ENCODE measurements around the gene HELZ. TPM values are rescaled to one million over a fixed set of nuclear protein-coding genes. Genes with fewer than 3 reads are reported as not detected.
"Not testable (repeated sequence)": the region's sequence is repeated elsewhere in the genome, so short reads cannot be mapped to it uniquely, and the experiment has no call there.

Gene HELZ
- total and polyA plus RNA-seq, 5 donors, result 5.6 to 43.9 (median 37.2) TPM

GRCh38 chr17:67157732-67158639, 87.0 kb downstream of the HELZ start:
- no peak overlapping the region for H3K4me3 ChIP-seq (ENCODE audit: low read length)
- no peaks in the 10 kb centered on the region for H3K27me3 ChIP-seq (ENCODE audit: control insufficient read depth, insufficient read depth)
- H3K27ac ChIP-seq (ENCODE audit: low read length), result no peak overlapping the region
- ATAC-seq (peak; percentile 48 to 66), DNase-seq (no peak)
- H3K4me1 ChIP-seq (ENCODE audit: control insufficient read depth, insufficient read depth, low read length), result no peaks in the 10 kb centered on the region
- no peaks in the 10 kb centered on the region for H3K9me3 ChIP-seq (ENCODE audit: control insufficient read depth, low read length)
- intact Hi-C loops (cut with DNase I), result no loop called here

GRCh38 chr17:67156269-67157199, 88.5 kb downstream of the HELZ start:
- Histone ChIP-seq H3K4me3 (ENCODE audit: low read length) (no peak overlapping the region), H3K27ac (ENCODE audit: low read length) (no peak overlapping the region), H3K9me3 (ENCODE audit: control insufficient read depth, low read length) (no peaks in the 10 kb centered on the region), H3K27me3 (ENCODE audit: control insufficient read depth, insufficient read depth) (no peaks in the 10 kb centered on the region), H3K4me1 (ENCODE audit: control insufficient read depth, insufficient read depth, low read length) (no peaks in the 10 kb centered on the region)
- intact Hi-C loops (cut with DNase I), result no loop called here
- ATAC-seq, result no peak
- WGBS, result 88% methylated on average over 9 of the region's 9 CpGs
- DNase-seq, result no peak

- WGBS, result 89% methylated on average over 2 of the region's 2 CpGs
- Histone ChIP-seq H3K27ac (ENCODE audit: low read length) (no peak overlapping the region), H3K9me3 (ENCODE audit: control insufficient read depth, low read length) (no peaks in the 10 kb centered on the region), H3K4me1 (ENCODE audit: control insufficient read depth, insufficient read depth, low read length) (no peaks in the 10 kb centered on the region), H3K27me3 (ENCODE audit: control insufficient read depth, insufficient read depth) (no peaks in the 10 kb centered on the region), H3K4me3 (ENCODE audit: low read length) (no peak overlapping the region)
- intact Hi-C loops (cut with DNase I), result no loop called here
- DNase-seq (no peak), ATAC-seq (no peak)
Observed at GRCh38 chr17:67152824-67153223, 92.2 kb downstream of the HELZ start.

GRCh38 chr17:67151717-67152116, 93.3 kb downstream of the HELZ start:
- intact Hi-C loops (cut with DNase I), result no loop called here
- H3K27ac ChIP-seq (ENCODE audit: low read length), result no peak overlapping the region
- no peaks in the 10 kb centered on the region for H3K4me1 ChIP-seq (ENCODE audit: control insufficient read depth, insufficient read depth, low read length)
- ATAC-seq (no peak), DNase-seq (no peak)
- H3K4me3 ChIP-seq (ENCODE audit: low read length), result no peak overlapping the region
- no peaks in the 10 kb centered on the region for H3K9me3 ChIP-seq (ENCODE audit: control insufficient read depth, low read length)
- no peaks in the 10 kb centered on the region for H3K27me3 ChIP-seq (ENCODE audit: control insufficient read depth, insufficient read depth)
- WGBS, result 95% methylated on average over 2 of the region's 2 CpGs

GRCh38 chr17:67150826-67151225, 94.2 kb downstream of the HELZ start:
- WGBS, result 93% methylated on average over 3 of the region's 3 CpGs
- ATAC-seq (no peak), DNase-seq (no peak)
- Histone ChIP-seq H3K4me1 (ENCODE audit: control insufficient read depth, insufficient read depth, low read length) (no peaks in the 10 kb centered on the region), H3K27ac (ENCODE audit: low read length) (no peak overlapping the region), H3K4me3 (ENCODE audit: low read length) (no peak overlapping the region), H3K27me3 (ENCODE audit: control insufficient read depth, insufficient read depth) (no peaks in the 10 kb centered on the region), H3K9me3 (ENCODE audit: control insufficient read depth, low read length) (no peaks in the 10 kb centered on the region)
- intact Hi-C loops (cut with DNase I), result no loop called here

- 74% methylated on average over 6 of the region's 6 CpGs for WGBS
- Histone ChIP-seq H3K9me3 (ENCODE audit: control insufficient read depth, low read length) (no peaks in the 10 kb centered on the region), H3K27me3 (ENCODE audit: control insufficient read depth, insufficient read depth) (no peaks in the 10 kb centered on the region), H3K4me3 (ENCODE audit: low read length) (no peak overlapping the region), H3K4me1 (ENCODE audit: control insufficient read depth, insufficient read depth, low read length) (no peaks in the 10 kb centered on the region), H3K27ac (ENCODE audit: low read length) (no peak overlapping the region)
- intact Hi-C loops (cut with DNase I), result no loop called here
- ATAC-seq, result peak; percentile 39 to 47
- DNase-seq, result no peak
Observed at GRCh38 chr17:67148352-67148751, 96.6 kb downstream of the HELZ start.

GRCh38 chr17:67145183-67145805, 99.7 kb downstream of the HELZ start:
- Histone ChIP-seq H3K9me3 (ENCODE audit: control insufficient read depth, low read length) (no peaks in the 10 kb centered on the region), H3K27ac (ENCODE audit: low read length) (no peak overlapping the region), H3K4me1 (ENCODE audit: control insufficient read depth, insufficient read depth, low read length) (no peaks in the 10 kb centered on the region), H3K4me3 (ENCODE audit: low read length) (no peak overlapping the region), H3K27me3 (ENCODE audit: control insufficient read depth, insufficient read depth) (no peaks in the 10 kb centered on the region)
- WGBS, result 79% methylated on average over 4 of the region's 4 CpGs
- ATAC-seq, result no peak
- intact Hi-C loops (cut with DNase I), result no loop called here
- DNase-seq, result no peak

GRCh38 chr17:67143318-67143717, 101.7 kb downstream of the HELZ start:
- WGBS, result 96% methylated on average over 5 of the region's 5 CpGs
- DNase-seq (no peak), ATAC-seq (no peak)
- Histone ChIP-seq H3K27ac (ENCODE audit: low read length) (no peak overlapping the region), H3K9me3 (ENCODE audit: control insufficient read depth, low read length) (no peaks in the 10 kb centered on the region), H3K4me1 (ENCODE audit: control insufficient read depth, insufficient read depth, low read length) (no peaks in the 10 kb centered on the region), H3K4me3 (ENCODE audit: low read length) (no peak overlapping the region), H3K27me3 (ENCODE audit: control insufficient read depth, insufficient read depth) (no peaks in the 10 kb centered on the region)
- intact Hi-C loops (cut with DNase I), result no loop called here

GRCh38 chr17:67142030-67142429, 103.0 kb downstream of the HELZ start:
- H3K9me3 ChIP-seq (ENCODE audit: control insufficient read depth, low read length); H3K4me3 ChIP-seq (ENCODE audit: low read length); H3K4me1 ChIP-seq (ENCODE audit: control insufficient read depth, insufficient read depth, low read length); intact Hi-C loops (cut with DNase I); H3K27ac ChIP-seq (ENCODE audit: low read length); DNase-seq; H3K27me3 ChIP-seq (ENCODE audit: control insufficient read depth, insufficient read depth); ATAC-seq: not testable (repeated sequence)
- 97% methylated on average over 1 of the region's 1 CpG for WGBS

GRCh38 chr17:67139784-67140665, 105.0 kb downstream of the HELZ start:
- no peaks in the 10 kb centered on the region for H3K9me3 ChIP-seq (ENCODE audit: control insufficient read depth, low read length)
- H3K4me3 ChIP-seq (ENCODE audit: low read length), result no peak overlapping the region
- DNase-seq, result peak in 1 of 3 donors; percentile 20
- no peaks in the 10 kb centered on the region for H3K27me3 ChIP-seq (ENCODE audit: control insufficient read depth, insufficient read depth)
- 87% methylated on average over 10 of the region's 10 CpGs for WGBS
- H3K4me1 ChIP-seq (ENCODE audit: control insufficient read depth, insufficient read depth, low read length), result no peaks in the 10 kb centered on the region
- intact Hi-C loops (cut with DNase I), result no loop called here
- no peak overlapping the region for H3K27ac ChIP-seq (ENCODE audit: low read length)
- peak in 1 of 2 donors; percentile 52 for ATAC-seq
